ENCODE measurements around the gene RORC. TPM values are rescaled to one million over a fixed set of nuclear protein-coding genes. Genes with fewer than 3 reads are reported as not detected.

RORC gene
- total RNA-seq, 2 experiments from 2014 or later: 1.3 to 1.5 TPM

GRCh38 chr1:151807766-151808165 lies 23.8 kb downstream of the RORC start:
- no peak overlapping the region for H3K4me3 Mint-ChIP-seq
- DNase-seq (no peak), ATAC-seq (no peak)
- no peaks in the 10 kb centered on the region for H3K36me3 Mint-ChIP-seq (ENCODE audit: low read depth)
- no peaks in the 10 kb centered on the region for H3K9me3 Mint-ChIP-seq
- intact Hi-C loops (cut with micrococcal nuclease): no loop called here
- H3K27ac Mint-ChIP-seq: no peak overlapping the region
- CTCF ChIA-PET: interaction anchor here (1.0 to 1.6 kb wide), 3 partner anchors 9 to 92 kb away, joined by 3 to 4 read pairs (median 3); no protein-coding TSS in a partner anchor
- POLR2A ChIA-PET: interaction anchor here (1.0 to 1.2 kb wide), 2 partner anchors 10 to 18 kb away, joined by 4 to 5 read pairs; no protein-coding TSS in a partner anchor
- TF ChIP-seq, protein P1, sequence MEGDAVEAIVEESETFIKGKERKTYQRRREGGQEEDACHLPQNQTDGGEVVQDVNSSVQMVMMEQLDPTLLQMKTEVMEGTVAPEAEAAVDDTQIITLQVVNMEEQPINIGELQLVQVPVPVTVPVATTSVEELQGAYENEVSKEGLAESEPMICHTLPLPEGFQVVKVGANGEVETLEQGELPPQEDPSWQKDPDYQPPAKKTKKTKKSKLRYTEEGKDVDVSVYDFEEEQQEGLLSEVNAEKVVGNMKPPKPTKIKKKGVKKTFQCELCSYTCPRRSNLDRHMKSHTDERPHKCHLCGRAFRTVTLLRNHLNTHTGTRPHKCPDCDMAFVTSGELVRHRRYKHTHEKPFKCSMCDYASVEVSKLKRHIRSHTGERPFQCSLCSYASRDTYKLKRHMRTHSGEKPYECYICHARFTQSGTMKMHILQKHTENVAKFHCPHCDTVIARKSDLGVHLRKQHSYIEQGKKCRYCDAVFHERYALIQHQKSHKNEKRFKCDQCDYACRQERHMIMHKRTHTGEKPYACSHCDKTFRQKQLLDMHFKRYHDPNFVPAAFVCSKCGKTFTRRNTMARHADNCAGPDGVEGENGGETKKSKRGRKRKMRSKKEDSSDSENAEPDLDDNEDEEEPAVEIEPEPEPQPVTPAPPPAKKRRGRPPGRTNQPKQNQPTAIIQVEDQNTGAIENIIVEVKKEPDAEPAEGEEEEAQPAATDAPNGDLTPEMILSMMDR (IDR thresholded peaks at IDR 0.05): no peak
- H3K27me3 Mint-ChIP-seq: no peaks in the 10 kb centered on the region
- H3K4me1 Mint-ChIP-seq (ENCODE audit: low read depth): no peaks in the 10 kb centered on the region

GRCh38 chr1:151807131-151807530 lies 24.5 kb downstream of the RORC start:
- POLR2A ChIA-PET: interaction anchor here (1.2 kb wide), 1 partner anchor 18 kb away, joined by 3 read pairs; the partner anchor contains the start of gene TDRKH
- no peak overlapping the region for H3K27ac Mint-ChIP-seq
- intact Hi-C loops (cut with micrococcal nuclease): no loop called here
- H3K9me3 Mint-ChIP-seq: no peaks in the 10 kb centered on the region
- TF ChIP-seq, protein P1 (IDR thresholded peaks at IDR 0.05): no peak
- H3K4me3 Mint-ChIP-seq: no peak overlapping the region
- H3K36me3 Mint-ChIP-seq (ENCODE audit: low read depth): no peaks in the 10 kb centered on the region
- CTCF ChIA-PET: interaction anchor here (0.9 to 1.6 kb wide), 4 partner anchors 9 to 76 kb away, joined by 3 to 4 read pairs (median 3); no protein-coding TSS in a partner anchor
- ATAC-seq (no peak), DNase-seq (no peak)
- no peaks in the 10 kb centered on the region for H3K4me1 Mint-ChIP-seq (ENCODE audit: low read depth)
- H3K27me3 Mint-ChIP-seq: no peaks in the 10 kb centered on the region

- ChIA-PET POLR2A (interaction anchor here (1.2 kb wide), 1 partner anchor 17 kb away, joined by 3 read pairs; the partner anchor contains the start of gene TDRKH), CTCF (interaction anchor here (1.1 kb wide), 1 partner anchor 53 kb away, joined by 3 read pairs; no protein-coding TSS in a partner anchor)
- Mint-ChIP-seq H3K4me1 (ENCODE audit: low read depth) (no peaks in the 10 kb centered on the region), H3K27me3 (no peaks in the 10 kb centered on the region), H3K4me3 (no peak overlapping the region), H3K9me3 (no peaks in the 10 kb centered on the region), H3K27ac (no peak overlapping the region), H3K36me3 (ENCODE audit: low read depth) (no peaks in the 10 kb centered on the region)
- DNase-seq (no peak), ATAC-seq (no peak)
- TF ChIP-seq, protein P1 (IDR thresholded peaks at IDR 0.05): no peak
- intact Hi-C loops (cut with micrococcal nuclease): no loop called here
Measured at GRCh38 chr1:151806170-151806569, 25.4 kb downstream of the RORC start.

DNA sequence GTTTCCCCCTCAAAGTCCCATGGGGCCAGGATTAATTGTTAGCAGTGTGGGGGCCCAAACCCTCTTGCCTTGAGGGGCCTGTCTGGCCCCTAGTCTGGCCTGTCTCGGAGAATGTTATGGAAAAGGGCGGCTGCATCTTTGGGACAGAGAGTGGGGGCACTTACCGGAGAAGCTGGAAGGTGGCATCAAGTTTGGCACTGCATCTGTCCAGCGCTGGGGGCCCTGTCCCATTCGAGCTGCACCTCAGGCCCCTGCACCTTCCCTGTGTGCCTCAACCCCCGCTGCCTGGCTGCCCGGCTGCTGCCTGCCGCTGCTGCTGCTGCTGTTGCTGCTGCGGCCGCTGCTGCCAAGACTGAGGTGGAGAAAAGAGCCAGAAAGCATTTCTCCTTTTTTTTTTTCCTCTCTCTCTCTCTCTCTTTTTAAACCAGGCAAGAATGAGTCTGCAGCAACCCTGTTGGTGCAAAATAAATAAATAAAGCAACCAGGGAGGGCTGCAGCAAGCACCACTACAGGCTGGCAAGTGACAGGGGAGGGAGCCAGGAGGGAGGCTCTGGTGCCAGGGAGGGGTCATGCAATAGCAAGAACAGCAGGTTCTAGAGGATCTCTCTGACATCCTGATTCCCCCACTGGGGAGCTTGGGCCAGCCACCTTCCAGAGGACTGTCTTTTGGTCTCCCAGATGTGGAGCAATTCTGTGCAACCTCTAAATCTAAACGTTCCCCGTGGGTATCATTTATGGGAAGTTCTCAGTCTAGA lies 26.4 kb downstream of the RORC start, which contains the start of gene LINGO4:
TSS of gene LINGO4 (minus strand) at position 354 of the 755 bp plus-strand sequence. CDS start 2,715 bp downstream, outside the sequence.
- CTCF ChIA-PET: no interaction called here
- DNase-seq (no peak), ATAC-seq (no peak)
- POLR2A ChIA-PET: no interaction called here
- TF ChIP-seq, protein P1 (IDR thresholded peaks at IDR 0.05): no peak
- intact Hi-C loops (cut with micrococcal nuclease): no loop called here
- Mint-ChIP-seq H3K4me1 (ENCODE audit: low read depth) (peaks cover 6% of the 10 kb centered on the region), H3K4me3 (no peak within 1 kb of the TSS), H3K27ac (no peak within 1 kb of the TSS), H3K9me3 (no peaks in the 10 kb centered on the region), H3K36me3 (ENCODE audit: low read depth) (no peaks in the 10 kb centered on the region), H3K27me3 (no peaks in the 10 kb centered on the region)

- H3K27ac Mint-ChIP-seq: no peak overlapping the region
- POLR2A ChIA-PET: interaction anchor here (1.3 kb wide), 1 partner anchor 16 kb away, joined by 4 read pairs; no protein-coding TSS in a partner anchor
- TF ChIP-seq, protein P1 (IDR thresholded peaks at IDR 0.05): no peak
- H3K4me1 Mint-ChIP-seq (ENCODE audit: low read depth): peaks cover 10% of the 10 kb centered on the region
- H3K4me3 Mint-ChIP-seq: no peak overlapping the region
- CTCF ChIA-PET: interaction anchor here (0.8 kb wide), 1 partner anchor 24 kb away, joined by 3 read pairs; no protein-coding TSS in a partner anchor
- DNase-seq (no peak), ATAC-seq (no peak)
- no peaks in the 10 kb centered on the region for H3K36me3 Mint-ChIP-seq (ENCODE audit: low read depth)
- intact Hi-C loops (cut with micrococcal nuclease): no loop called here
- H3K9me3 Mint-ChIP-seq: no peaks in the 10 kb centered on the region
- no peaks in the 10 kb centered on the region for H3K27me3 Mint-ChIP-seq
Measured at GRCh38 chr1:151803915-151804314, 27.7 kb downstream of the RORC start.

All from activated CD8-positive, alpha-beta T cell treated with anti-CD3 and anti-CD28 coated beads for 36 hours (primary cell).